ENCODE results near the gene XAGE3.
"Not testable (repeated sequence)": the region's sequence is repeated elsewhere in the genome, so short reads cannot be mapped to it uniquely, and the experiment has no call there.

DNA sequence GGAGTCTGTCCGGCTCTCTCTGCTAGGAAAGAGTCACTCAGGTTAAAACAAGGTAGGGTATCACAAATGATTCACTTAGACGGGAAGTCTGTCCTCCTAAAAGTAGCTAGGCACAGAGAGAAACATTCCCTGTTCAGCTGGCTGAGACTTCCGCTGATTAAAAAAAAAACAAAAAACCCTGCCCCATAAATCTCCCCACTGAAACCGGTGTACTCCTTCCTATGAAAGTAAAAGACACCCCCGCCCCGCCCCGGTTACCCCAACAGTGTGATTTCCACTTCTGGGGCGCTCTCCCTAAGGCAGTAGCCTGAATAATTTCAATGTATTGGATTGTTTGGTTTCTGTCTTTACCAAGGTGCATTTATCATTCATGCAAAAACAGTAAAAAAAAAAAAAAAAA is 28.6 kb upstream of the XAGE3 start:
- TF ChIP-seq, protein P1, sequence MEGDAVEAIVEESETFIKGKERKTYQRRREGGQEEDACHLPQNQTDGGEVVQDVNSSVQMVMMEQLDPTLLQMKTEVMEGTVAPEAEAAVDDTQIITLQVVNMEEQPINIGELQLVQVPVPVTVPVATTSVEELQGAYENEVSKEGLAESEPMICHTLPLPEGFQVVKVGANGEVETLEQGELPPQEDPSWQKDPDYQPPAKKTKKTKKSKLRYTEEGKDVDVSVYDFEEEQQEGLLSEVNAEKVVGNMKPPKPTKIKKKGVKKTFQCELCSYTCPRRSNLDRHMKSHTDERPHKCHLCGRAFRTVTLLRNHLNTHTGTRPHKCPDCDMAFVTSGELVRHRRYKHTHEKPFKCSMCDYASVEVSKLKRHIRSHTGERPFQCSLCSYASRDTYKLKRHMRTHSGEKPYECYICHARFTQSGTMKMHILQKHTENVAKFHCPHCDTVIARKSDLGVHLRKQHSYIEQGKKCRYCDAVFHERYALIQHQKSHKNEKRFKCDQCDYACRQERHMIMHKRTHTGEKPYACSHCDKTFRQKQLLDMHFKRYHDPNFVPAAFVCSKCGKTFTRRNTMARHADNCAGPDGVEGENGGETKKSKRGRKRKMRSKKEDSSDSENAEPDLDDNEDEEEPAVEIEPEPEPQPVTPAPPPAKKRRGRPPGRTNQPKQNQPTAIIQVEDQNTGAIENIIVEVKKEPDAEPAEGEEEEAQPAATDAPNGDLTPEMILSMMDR (IDR thresholded peaks at IDR 0.05; ENCODE audit: insufficient read depth, low read length, poor library complexity, severe bottlenecking), result not testable (repeated sequence)
- not testable (repeated sequence) for TF ChIP-seq EZH2phosphoT487 (conservative IDR thresholded peaks at IDR 0.05; ENCODE audit: low read length)

All from SU-DHL-6 (cell line).